ENCODE data around the gene TEAD4.

The TEAD4 gene

GRCh38 chr12:3022961-3023360 lies 63.8 kb downstream of the TEAD4 start:
- Histone ChIP-seq H3K4me3 (ENCODE audit: insufficient read depth, low read depth, low read length) (no peak overlapping the region), H3K9me3 (ENCODE audit: control insufficient read depth, low read length) (no peaks in the 10 kb centered on the region), H3K36me3 (ENCODE audit: control insufficient read depth, insufficient read depth, low read length) (peaks cover 2% of the 10 kb centered on the region), H3K4me1 (ENCODE audit: control insufficient read depth, insufficient read depth, low read length) (no peaks in the 10 kb centered on the region), H3K27ac (ENCODE audit: insufficient read depth, low read depth, low read length, poor library complexity, severe bottlenecking) (no peak overlapping the region), H3K27me3 (ENCODE audit: control insufficient read depth, insufficient read depth, low read length, poor library complexity, severe bottlenecking) (no peaks in the 10 kb centered on the region)
- 95 to 97% methylated on average over 8 of the region's 8 CpGs for WGBS, 2 experiments

GRCh38 chr12:3028108-3028507 lies 68.9 kb downstream of the TEAD4 start:
- no peaks in the 10 kb centered on the region for H3K27me3 ChIP-seq (ENCODE audit: control insufficient read depth, insufficient read depth, low read length, poor library complexity, severe bottlenecking)
- H3K4me1 ChIP-seq (ENCODE audit: control insufficient read depth, insufficient read depth, low read length): no peaks in the 10 kb centered on the region
- no peak overlapping the region for H3K4me3 ChIP-seq (ENCODE audit: insufficient read depth, low read depth, low read length)
- no peaks in the 10 kb centered on the region for H3K9me3 ChIP-seq (ENCODE audit: control insufficient read depth, low read length)
- WGBS, 2 experiments: 80 to 82% methylated on average over 5 to 7 of the region's 7 CpGs
- no peaks in the 10 kb centered on the region for H3K36me3 ChIP-seq (ENCODE audit: control insufficient read depth, insufficient read depth, low read length)
- H3K27ac ChIP-seq (ENCODE audit: insufficient read depth, low read depth, low read length, poor library complexity, severe bottlenecking): no peak overlapping the region

GRCh38 chr12:3030821-3031429 lies 71.7 kb downstream of the TEAD4 start:
- Histone ChIP-seq H3K27me3 (ENCODE audit: control insufficient read depth, insufficient read depth, low read length, poor library complexity, severe bottlenecking) (no peaks in the 10 kb centered on the region), H3K4me3 (ENCODE audit: insufficient read depth, low read depth, low read length) (no peak overlapping the region), H3K4me1 (ENCODE audit: control insufficient read depth, insufficient read depth, low read length) (no peaks in the 10 kb centered on the region), H3K9me3 (ENCODE audit: control insufficient read depth, low read length) (no peaks in the 10 kb centered on the region), H3K36me3 (ENCODE audit: control insufficient read depth, insufficient read depth, low read length) (no peaks in the 10 kb centered on the region), H3K27ac (ENCODE audit: insufficient read depth, low read depth, low read length, poor library complexity, severe bottlenecking) (no peak overlapping the region)
- WGBS, 2 experiments: 95% methylated on average over 21 of the region's 21 CpGs

- Histone ChIP-seq H3K27me3 (ENCODE audit: control insufficient read depth, insufficient read depth, low read length, poor library complexity, severe bottlenecking) (no peaks in the 10 kb centered on the region), H3K27ac (ENCODE audit: insufficient read depth, low read depth, low read length, poor library complexity, severe bottlenecking) (no peak overlapping the region), H3K4me1 (ENCODE audit: control insufficient read depth, insufficient read depth, low read length) (no peaks in the 10 kb centered on the region), H3K4me3 (ENCODE audit: insufficient read depth, low read depth, low read length) (no peak overlapping the region), H3K9me3 (ENCODE audit: control insufficient read depth, low read length) (no peaks in the 10 kb centered on the region), H3K36me3 (ENCODE audit: control insufficient read depth, insufficient read depth, low read length) (no peaks in the 10 kb centered on the region)
- 91 to 92% methylated on average over 12 of the region's 12 CpGs for WGBS, 2 experiments
Measured at GRCh38 chr12:3032161-3032560, 73.0 kb downstream of the TEAD4 start.

GRCh38 chr12:3032770-3033538 lies 73.8 kb downstream of the TEAD4 start:
- H3K36me3 ChIP-seq (ENCODE audit: control insufficient read depth, insufficient read depth, low read length): no peaks in the 10 kb centered on the region
- H3K4me3 ChIP-seq (ENCODE audit: insufficient read depth, low read depth, low read length): no peak overlapping the region
- no peaks in the 10 kb centered on the region for H3K9me3 ChIP-seq (ENCODE audit: control insufficient read depth, low read length)
- no peaks in the 10 kb centered on the region for H3K4me1 ChIP-seq (ENCODE audit: control insufficient read depth, insufficient read depth, low read length)
- no peak overlapping the region for H3K27ac ChIP-seq (ENCODE audit: insufficient read depth, low read depth, low read length, poor library complexity, severe bottlenecking)
- WGBS, 2 experiments: 86 to 88% methylated on average over 27 of the region's 27 CpGs
- H3K27me3 ChIP-seq (ENCODE audit: control insufficient read depth, insufficient read depth, low read length, poor library complexity, severe bottlenecking): no peaks in the 10 kb centered on the region

- Histone ChIP-seq H3K4me1 (ENCODE audit: control insufficient read depth, insufficient read depth, low read length) (no peaks in the 10 kb centered on the region), H3K36me3 (ENCODE audit: control insufficient read depth, insufficient read depth, low read length) (no peaks in the 10 kb centered on the region), H3K27me3 (ENCODE audit: control insufficient read depth, insufficient read depth, low read length, poor library complexity, severe bottlenecking) (no peaks in the 10 kb centered on the region), H3K4me3 (ENCODE audit: insufficient read depth, low read depth, low read length) (no peak overlapping the region), H3K27ac (ENCODE audit: insufficient read depth, low read depth, low read length, poor library complexity, severe bottlenecking) (no peak overlapping the region), H3K9me3 (ENCODE audit: control insufficient read depth, low read length) (no peaks in the 10 kb centered on the region)
- WGBS, 2 experiments: 87 to 91% methylated on average over 8 of the region's 8 CpGs
Measured at GRCh38 chr12:3033539-3033867, 74.3 kb downstream of the TEAD4 start.

- no peak overlapping the region for H3K4me3 ChIP-seq (ENCODE audit: insufficient read depth, low read depth, low read length)
- H3K27me3 ChIP-seq (ENCODE audit: control insufficient read depth, insufficient read depth, low read length, poor library complexity, severe bottlenecking): no peaks in the 10 kb centered on the region
- H3K9me3 ChIP-seq (ENCODE audit: control insufficient read depth, low read length): no peaks in the 10 kb centered on the region
- 52 to 54% methylated on average over 10 of the region's 10 CpGs for WGBS, 2 experiments
- H3K27ac ChIP-seq (ENCODE audit: insufficient read depth, low read depth, low read length, poor library complexity, severe bottlenecking): no peak overlapping the region
- H3K4me1 ChIP-seq (ENCODE audit: control insufficient read depth, insufficient read depth, low read length): no peaks in the 10 kb centered on the region
- no peaks in the 10 kb centered on the region for H3K36me3 ChIP-seq (ENCODE audit: control insufficient read depth, insufficient read depth, low read length)
Measured at GRCh38 chr12:3034067-3034750, 75.0 kb downstream of the TEAD4 start.

- 95 to 97% methylated on average over 5 of the region's 5 CpGs for WGBS, 2 experiments
- Histone ChIP-seq H3K9me3 (ENCODE audit: control insufficient read depth, low read length) (no peaks in the 10 kb centered on the region), H3K4me1 (ENCODE audit: control insufficient read depth, insufficient read depth, low read length) (no peaks in the 10 kb centered on the region), H3K27ac (ENCODE audit: insufficient read depth, low read depth, low read length, poor library complexity, severe bottlenecking) (no peak overlapping the region), H3K27me3 (ENCODE audit: control insufficient read depth, insufficient read depth, low read length, poor library complexity, severe bottlenecking) (no peaks in the 10 kb centered on the region), H3K36me3 (ENCODE audit: control insufficient read depth, insufficient read depth, low read length) (peaks cover 1% of the 10 kb centered on the region), H3K4me3 (ENCODE audit: insufficient read depth, low read depth, low read length) (no peak overlapping the region)
Measured at GRCh38 chr12:3035171-3035570, 76.0 kb downstream of the TEAD4 start.

GRCh38 chr12:3035815-3036702 lies 76.9 kb downstream of the TEAD4 start:
- H3K4me1 ChIP-seq (ENCODE audit: control insufficient read depth, insufficient read depth, low read length): no peaks in the 10 kb centered on the region
- H3K36me3 ChIP-seq (ENCODE audit: control insufficient read depth, insufficient read depth, low read length): peaks cover 5% of the 10 kb centered on the region
- H3K27me3 ChIP-seq (ENCODE audit: control insufficient read depth, insufficient read depth, low read length, poor library complexity, severe bottlenecking): no peaks in the 10 kb centered on the region
- no peak overlapping the region for H3K27ac ChIP-seq (ENCODE audit: insufficient read depth, low read depth, low read length, poor library complexity, severe bottlenecking)
- 77 to 80% methylated on average over 16 of the region's 16 CpGs for WGBS, 2 experiments
- H3K9me3 ChIP-seq (ENCODE audit: control insufficient read depth, low read length): no peaks in the 10 kb centered on the region
- H3K4me3 ChIP-seq (ENCODE audit: insufficient read depth, low read depth, low read length): no peak overlapping the region
